HCT116 (cell line): Measurements from ENCODE around the gene SUGCT.

Source experiments
- CTCF ChIP-seq, 3 experiments: fragments of 200-600 bp in 1 of 3; sonication (generic) in 1 of 3; IDR thresholded peaks in 2 of 3; conservative IDR thresholded peaks in 1 of 3; 2 replicates each; pipeline ENCODE4 v1.5.1; 2012 to 2017; ENCODE audit warnings: low read depth in 2 of 3, low read length in 2 of 3, antibody characterized with exemption in 1 of 3, borderline replicate concordance in 1 of 3, control low read depth in 1 of 3, mild to moderate bottlenecking in 1 of 3, mixed read lengths in 1 of 3, mixed run types in 1 of 3, moderate library complexity in 1 of 3; ENCODE audit not compliant: insufficient read depth in 1 of 3
- JUND ChIP-seq: IDR thresholded peaks from 2 replicates; pipeline ENCODE4 v1.6.1; 2012

- TF ChIP-seq JUND (no peak), CTCF (IDR thresholded peaks at IDR 0.05 in 2 of 3, conservative IDR thresholded peaks at IDR 0.05 in 1 of 3; ENCODE audit: borderline replicate concordance in 1 of 3, insufficient read depth in 1 of 3, low read depth in 2 of 3, low read length in 2 of 3) (no peak)
Observed at GRCh38 chr7:40833888-40834234, 699.1 kb downstream of the SUGCT start.
